Keratinocyte (primary cell): ENCODE results near the gene SETD6. TPM values are rescaled to one million over a fixed set of nuclear protein-coding genes. Genes with fewer than 3 reads are reported as not detected.

ENCODE experiments used
- DNase-seq: peaks from one replicate; pipeline ENCODE4 v3.0.0-alpha.2; 2011; ENCODE audit warnings: low read depth, missing footprints, low spot score
- FAIRE-seq: peaks from 2 replicates; lab custom pipeline; 2011; peaks lifted over from hg19 to GRCh38; lab: Jason Lieb, UNC
- H2AFZ ChIP-seq: 2 replicates; pipeline ENCODE4 v1.6.0; 2012; ENCODE audit warnings: low read length, control low read depth, inconsistent platforms; ENCODE audit not compliant: control insufficient read depth
- H3K27ac ChIP-seq: 2 replicates; pipeline ENCODE4 v1.5.1; 2011; ENCODE audit warnings: low read length; ENCODE audit not compliant: control insufficient read depth, insufficient read depth
- H3K27me3 ChIP-seq: 3 replicates; pipeline ENCODE4 v1.6.0; 2011; ENCODE audit warnings: low read length; ENCODE audit not compliant: control insufficient read depth, insufficient read depth; ENCODE audit errors: extremely low read depth
- H3K36me3 ChIP-seq, 2 experiments: 2 replicates in 1 of 2; 3 replicates in 1 of 2; pipeline ENCODE4 v1.5.1; 2011; ENCODE audit warnings: low read length in 2 of 2, mild to moderate bottlenecking in 1 of 2; ENCODE audit not compliant: control insufficient read depth in 2 of 2, insufficient read depth in 2 of 2; ENCODE audit errors: extremely low read depth in 1 of 2
- H3K4me1 ChIP-seq: 3 replicates; pipeline ENCODE4 v1.5.1; 2011; ENCODE audit warnings: low read length; ENCODE audit not compliant: control insufficient read depth, insufficient read depth; ENCODE audit errors: extremely low read depth
- H3K4me2 ChIP-seq: 3 replicates; pipeline ENCODE4 v1.6.0; 2011; ENCODE audit warnings: low read depth, low read length; ENCODE audit not compliant: control insufficient read depth, insufficient read depth; ENCODE audit errors: extremely low read depth
- H3K4me3 ChIP-seq, 3 experiments: fragments of 200-600 bp in 1 of 3; sonication (generic) in 1 of 3; 2 replicates in 2 of 3; 3 replicates in 1 of 3; pipeline ENCODE4 v1.5.1; 2011 to 2016; ENCODE audit warnings: low read length in 3 of 3, mild to moderate bottlenecking in 3 of 3, control low read depth in 2 of 3, inconsistent platforms in 1 of 3, low read depth in 1 of 3, mixed read lengths in 1 of 3, mixed run types in 1 of 3, moderate library complexity in 1 of 3; ENCODE audit not compliant: control insufficient read depth in 2 of 3, insufficient read depth in 2 of 3; ENCODE audit errors: extremely low read depth in 1 of 3
- H3K79me2 ChIP-seq: 2 replicates; pipeline ENCODE4 v1.6.0; 2012; ENCODE audit warnings: low read length; ENCODE audit not compliant: control insufficient read depth, insufficient read depth
- H3K9ac ChIP-seq: 3 replicates; pipeline ENCODE4 v1.6.0; 2011; ENCODE audit warnings: low read length; ENCODE audit not compliant: control insufficient read depth, insufficient read depth; ENCODE audit errors: extremely low read depth
- H3K9me1 ChIP-seq: 3 replicates; pipeline ENCODE4 v1.6.0; 2011; ENCODE audit warnings: low read length; ENCODE audit not compliant: control insufficient read depth, insufficient read depth; ENCODE audit errors: extremely low read depth
- H3K9me3 ChIP-seq: 2 replicates; pipeline ENCODE4 v1.5.1; 2012; ENCODE audit warnings: low read depth, low read length; ENCODE audit not compliant: control insufficient read depth
- H4K20me1 ChIP-seq: 3 replicates; pipeline ENCODE4 v1.6.0; 2011; ENCODE audit warnings: low read length; ENCODE audit not compliant: control insufficient read depth, insufficient read depth; ENCODE audit errors: extremely low read depth
- EZH2 ChIP-seq: IDR thresholded peaks from one replicate; pipeline ENCODE4 v1.6.1; 2012; ENCODE audit warnings: inconsistent platforms, mild to moderate bottlenecking, low read length, moderate library complexity
- dilution Hi-C: fragments of 300-500 bp; cut with MboI; formaldehyde crosslinking; loops from one replicate; pipeline ENCODE4 v1.7.0; 2020; ENCODE audit warnings: low sequenced_read_pairs; ENCODE audit not compliant: extremely low pct_ligation_motif_present
- polyA plus RNA-seq, 5 experiments: library from polyadenylated mRNA; depleted of rRNA in 3 of 5; stranded (reverse) in 3 of 5; stranded (forward) in 1 of 5; unstranded in 1 of 5; fragments of >200 nt; gene quantifications; 1 replicate in 1 of 5; 2 replicates in 3 of 5; 3 replicates in 1 of 5; pipeline versions ENCODE4 v1.2.1 to v1.2.3, GENCODE V29; 2011 to 2012; ENCODE audit warnings: missing spikeins in 2 of 5, low read depth in 1 of 5, low replicate concordance in 1 of 5
- TF ChIP-seq, protein P1 (sequence below), 3 experiments: IDR thresholded peaks in 1 of 3; conservative IDR thresholded peaks in 1 of 3; optimal IDR thresholded peaks in 1 of 3; 2 replicates in 2 of 3; 3 replicates in 1 of 3; pipeline versions ENCODE3 to v1.5.1; 2011; ENCODE audit warnings: low read length in 3 of 3, mild to moderate bottlenecking in 3 of 3, moderate library complexity in 2 of 3, control low read depth in 1 of 3, inconsistent platforms in 1 of 3; ENCODE audit not compliant: insufficient read depth in 2 of 3; ENCODE audit errors: extremely low read depth in 1 of 3

SETD6 gene
- polyA plus RNA-seq, 1 donor (not counting 4 experiments of a cell fraction or from before 2014, with no cell fraction given), result 13.5 TPM

DNA sequence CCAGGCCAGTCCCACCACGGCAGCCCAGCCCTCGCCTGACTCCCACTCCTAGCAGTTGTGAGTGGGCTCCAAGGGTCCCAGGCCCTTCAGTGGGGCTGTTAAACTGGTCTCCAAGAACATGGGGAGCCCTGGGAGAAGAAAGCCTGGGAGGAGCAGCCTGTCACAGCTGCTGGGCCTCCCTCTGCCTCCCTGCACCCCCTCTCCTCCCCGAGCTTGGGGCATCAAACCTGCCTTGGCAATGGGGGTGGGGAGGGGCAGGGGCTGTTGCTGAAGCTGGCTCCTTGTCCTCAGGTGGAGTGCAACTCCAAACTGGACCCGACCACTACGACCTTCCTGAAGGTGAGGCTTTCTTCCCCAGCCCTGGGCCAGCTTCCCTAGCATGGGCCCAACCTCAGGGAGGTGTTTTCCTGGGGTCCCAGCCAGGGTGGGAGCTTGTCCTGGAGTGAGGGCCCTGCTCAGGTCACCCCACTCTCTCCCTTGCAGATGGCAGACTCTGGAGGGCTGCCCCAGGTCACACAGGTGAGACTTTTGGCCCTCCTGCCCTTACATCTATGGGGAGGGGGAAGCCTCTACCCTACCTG is 6.6 kb upstream of the SETD6 start:
- H2AFZ ChIP-seq, result no peak overlapping the region
- peaks cover 0 to 4% of the 10 kb centered on the region in 2 experiments for H3K36me3 ChIP-seq
- no peak overlapping the region for H3K4me3 ChIP-seq
- dilution Hi-C loops, result no loop called here
- H3K4me1 ChIP-seq, result no peaks in the 10 kb centered on the region
- TF ChIP-seq EZH2, result no peak
- TF ChIP-seq, protein P1, sequence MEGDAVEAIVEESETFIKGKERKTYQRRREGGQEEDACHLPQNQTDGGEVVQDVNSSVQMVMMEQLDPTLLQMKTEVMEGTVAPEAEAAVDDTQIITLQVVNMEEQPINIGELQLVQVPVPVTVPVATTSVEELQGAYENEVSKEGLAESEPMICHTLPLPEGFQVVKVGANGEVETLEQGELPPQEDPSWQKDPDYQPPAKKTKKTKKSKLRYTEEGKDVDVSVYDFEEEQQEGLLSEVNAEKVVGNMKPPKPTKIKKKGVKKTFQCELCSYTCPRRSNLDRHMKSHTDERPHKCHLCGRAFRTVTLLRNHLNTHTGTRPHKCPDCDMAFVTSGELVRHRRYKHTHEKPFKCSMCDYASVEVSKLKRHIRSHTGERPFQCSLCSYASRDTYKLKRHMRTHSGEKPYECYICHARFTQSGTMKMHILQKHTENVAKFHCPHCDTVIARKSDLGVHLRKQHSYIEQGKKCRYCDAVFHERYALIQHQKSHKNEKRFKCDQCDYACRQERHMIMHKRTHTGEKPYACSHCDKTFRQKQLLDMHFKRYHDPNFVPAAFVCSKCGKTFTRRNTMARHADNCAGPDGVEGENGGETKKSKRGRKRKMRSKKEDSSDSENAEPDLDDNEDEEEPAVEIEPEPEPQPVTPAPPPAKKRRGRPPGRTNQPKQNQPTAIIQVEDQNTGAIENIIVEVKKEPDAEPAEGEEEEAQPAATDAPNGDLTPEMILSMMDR (optimal IDR thresholded peaks at IDR 0.05 in 1 of 3, IDR thresholded peaks at IDR 0.05 in 1 of 3, conservative IDR thresholded peaks at IDR 0.05 in 1 of 3; ENCODE audit: extremely low read depth in 1 of 3, insufficient read depth in 2 of 3, low read length in 3 of 3), result no peak
- H3K79me2 ChIP-seq, result no peaks in the 10 kb centered on the region
- no peak overlapping the region for H3K27ac ChIP-seq
- DNase-seq (no peak), FAIRE-seq (no peak)
- H4K20me1 ChIP-seq, result no peaks in the 10 kb centered on the region
- no peaks in the 10 kb centered on the region for H3K9me1 ChIP-seq
- no peak overlapping the region for H3K9ac ChIP-seq
- no peaks in the 10 kb centered on the region for H3K27me3 ChIP-seq
- H3K9me3 ChIP-seq, result no peaks in the 10 kb centered on the region
- no peak overlapping the region for H3K4me2 ChIP-seq

- H3K4me2 ChIP-seq, result no peak overlapping the region
- TF ChIP-seq EZH2, result no peak
- TF ChIP-seq, protein P1 (optimal IDR thresholded peaks at IDR 0.05 in 1 of 3, IDR thresholded peaks at IDR 0.05 in 1 of 3, conservative IDR thresholded peaks at IDR 0.05 in 1 of 3; ENCODE audit: extremely low read depth in 1 of 3, insufficient read depth in 2 of 3, low read length in 3 of 3), result no peak
- DNase-seq (no peak), FAIRE-seq (no peak)
- H3K27me3 ChIP-seq, result no peaks in the 10 kb centered on the region
- no peaks in the 10 kb centered on the region for H3K4me1 ChIP-seq
- H4K20me1 ChIP-seq, result no peaks in the 10 kb centered on the region
- H3K9me1 ChIP-seq, result no peaks in the 10 kb centered on the region
- H3K4me3 ChIP-seq, result no peak overlapping the region
- no peaks in the 10 kb centered on the region for H3K79me2 ChIP-seq
- no peak overlapping the region for H3K9ac ChIP-seq
- H2AFZ ChIP-seq, result no peak overlapping the region
- peaks cover 0 to 4% of the 10 kb centered on the region in 2 experiments for H3K36me3 ChIP-seq
- dilution Hi-C loops, result no loop called here
- no peak overlapping the region for H3K27ac ChIP-seq
- H3K9me3 ChIP-seq, result no peaks in the 10 kb centered on the region
Observed at GRCh38 chr16:58509256-58510096, 5.8 kb upstream of the SETD6 start.
